Neuronal stem cell (in vitro differentiated cells): ENCODE measurements around the gene ORC2.
A peak's percentile ranks its signal among the peaks of the same experiment; 100 is the strongest.

Source experiments
- DNase-seq: peaks from one replicate; pipeline ENCODE4 v3.0.0-alpha.2; 2013; ENCODE audit warnings: low spot score
- H2AFZ ChIP-seq: one replicate; pipeline ENCODE4 v1.6.1; 2013; ENCODE audit warnings: mild to moderate bottlenecking, low read length, inconsistent platforms
- H2AK5ac ChIP-seq: 2 replicates; pipeline ENCODE4 v1.6.1; 2013; ENCODE audit warnings: low read depth, mild to moderate bottlenecking, inconsistent platforms, low read length, moderate library complexity, mixed read lengths
- H2BK120ac ChIP-seq: 2 replicates; pipeline ENCODE4 v1.6.1; 2013; ENCODE audit warnings: low read depth, mild to moderate bottlenecking, inconsistent platforms, low read length, moderate library complexity, mixed read lengths
- H2BK12ac ChIP-seq: one replicate; pipeline ENCODE4 v1.6.1; 2013; ENCODE audit warnings: low read length, inconsistent platforms
- H2BK15ac ChIP-seq: 2 replicates; pipeline ENCODE4 v1.6.1; 2013; ENCODE audit warnings: mild to moderate bottlenecking, low read length, inconsistent platforms, mixed read lengths
- H2BK5ac ChIP-seq: one replicate; pipeline ENCODE4 v1.6.1; 2013; ENCODE audit warnings: inconsistent platforms, mild to moderate bottlenecking, low read length, moderate library complexity
- H3K14ac ChIP-seq: one replicate; pipeline ENCODE4 v1.6.1; 2013; ENCODE audit warnings: low read length, inconsistent platforms
- H3K18ac ChIP-seq: 2 replicates; pipeline ENCODE4 v1.6.1; 2013; ENCODE audit warnings: low read length, inconsistent platforms
- H3K23ac ChIP-seq: 2 replicates; pipeline ENCODE4 v1.6.1; 2013; ENCODE audit warnings: low read depth, mild to moderate bottlenecking, mixed read lengths, low read length, inconsistent platforms; ENCODE audit not compliant: poor library complexity
- H3K27ac ChIP-seq: replicated peaks from 3 replicates; pipeline ENCODE4 v1.5.1; 2013; ENCODE audit warnings: low read length, inconsistent platforms
- H3K27me3 ChIP-seq, 3 experiments: 2 replicates each; pipeline ENCODE4 v1.6.1; 2013; ENCODE audit warnings: low read length in 3 of 3, mild to moderate bottlenecking in 2 of 3, inconsistent platforms in 1 of 3, low read depth in 1 of 3, mixed read lengths in 1 of 3, moderate library complexity in 1 of 3; ENCODE audit not compliant: control insufficient read depth in 3 of 3, insufficient read depth in 3 of 3
- H3K36me3 ChIP-seq, 2 donors: replicated peaks in 1 of 2; 2 replicates each; pipeline ENCODE4 v1.6.1; 2013; ENCODE audit warnings: low read length in 2 of 2; ENCODE audit not compliant: control insufficient read depth in 2 of 2, insufficient read depth in 2 of 2
- H3K4ac ChIP-seq: 2 replicates; pipeline ENCODE4 v1.6.1; 2013; ENCODE audit warnings: inconsistent platforms, mild to moderate bottlenecking, low read length, moderate library complexity
- H3K4me1 ChIP-seq, 2 donors: 1 replicate in 1 of 2; 2 replicates in 1 of 2; pipeline ENCODE4 v1.6.1; 2013; ENCODE audit warnings: low read length in 2 of 2, low read depth in 1 of 2; ENCODE audit not compliant: control insufficient read depth in 2 of 2, insufficient read depth in 1 of 2
- H3K4me2 ChIP-seq: one replicate; pipeline ENCODE4 v1.6.1; 2013; ENCODE audit warnings: mild to moderate bottlenecking, low read length, inconsistent platforms; ENCODE audit not compliant: insufficient read depth, poor library complexity, severe bottlenecking
- H3K4me3 ChIP-seq, 2 donors: 2 replicates each; pipeline ENCODE4 v1.5.1; 2013; ENCODE audit warnings: low read length in 2 of 2, mild to moderate bottlenecking in 2 of 2, inconsistent platforms in 1 of 2, moderate library complexity in 1 of 2
- H3K79me1 ChIP-seq: one replicate; pipeline ENCODE4 v1.6.1; 2013; ENCODE audit warnings: low read depth, mild to moderate bottlenecking, inconsistent platforms, low read length, moderate library complexity
- H3K9ac ChIP-seq: one replicate; pipeline ENCODE4 v1.6.1; 2013; ENCODE audit warnings: mild to moderate bottlenecking, low read depth, low read length, inconsistent platforms; ENCODE audit not compliant: poor library complexity
- H3K9me3 ChIP-seq, 2 donors: replicated peaks in 1 of 2; 2 replicates each; pipeline versions ENCODE3 to v1.6.1; 2013; ENCODE audit warnings: low read length in 2 of 2, mild to moderate bottlenecking in 2 of 2, inconsistent platforms in 1 of 2, low read depth in 1 of 2, mixed read lengths in 1 of 2, moderate library complexity in 1 of 2; ENCODE audit not compliant: control insufficient read depth in 2 of 2, insufficient read depth in 1 of 2
- H4K8ac ChIP-seq: one replicate; pipeline ENCODE4 v1.6.1; 2013; ENCODE audit warnings: low read depth, mild to moderate bottlenecking, inconsistent platforms, low read length, moderate library complexity
- H4K91ac ChIP-seq: one replicate; pipeline ENCODE4 v1.6.1; 2013; ENCODE audit warnings: low read length, low read depth, mild to moderate bottlenecking, inconsistent platforms; ENCODE audit not compliant: poor library complexity
- WGBS, 2 donors: extraction: QIAGEN DNeasy Blood & Tissue Kit; methylation state at CpG; one replicate each; pipeline ENCODE4 v1.1.7; 2013; ENCODE audit warnings: missing lambda C conversion rate in 2 of 2, mixed read lengths in 1 of 2; ENCODE audit not compliant: insufficient read length in 2 of 2, insufficient replicate concordance in 1 of 2; ENCODE audit errors: extremely low coverage in 2 of 2; 5-methylcytosine and 5-hydroxymethylcytosine counted together

Gene ORC2

GRCh38 chr2:200962811-200963123 lies 693 bp downstream of the ORC2 start:
- no peak for DNase-seq
- Histone ChIP-seq H3K9ac (no peak overlapping the region), H3K9me3 (no peaks in the 10 kb centered on the region)

GRCh38 chr2:200961674-200962073 lies 1.8 kb downstream of the ORC2 start:
- Histone ChIP-seq H2AK5ac (no peak overlapping the region), H2BK120ac (no peak overlapping the region), H3K18ac (no peak overlapping the region), H3K9ac (no peak overlapping the region), H3K9me3 (no peaks in the 10 kb centered on the region), H3K36me3 (peaks cover 2 to 49% of the 10 kb centered on the region in 2 donors), H3K4me2 (no peak overlapping the region), H3K23ac (no peak overlapping the region), H2BK12ac (no peak overlapping the region), H3K4me3 (peak overlapping the region in 1 of 2 donors; percentile 83), H3K4me1 (peaks cover 3 to 8% of the 10 kb centered on the region in 2 donors), H2AFZ (no peak overlapping the region), H2BK5ac (no peak overlapping the region), H3K79me1 (peaks cover 3% of the 10 kb centered on the region), H4K91ac (no peak overlapping the region), H3K14ac (no peak overlapping the region), H4K8ac (no peak overlapping the region), H3K4ac (no peak overlapping the region), H2BK15ac (no peak overlapping the region), H3K27ac (no peak overlapping the region), H3K27me3 (no peaks in the 10 kb centered on the region)
- DNase-seq = no peak
- WGBS, 2 donors = no CpG with 5 or more reads among the region's 2 CpGs

More at GRCh38 chr2:200962811-200963123, 693 bp downstream of the ORC2 start:
- no peak overlapping the region for H2AK5ac ChIP-seq
- H3K4me1 ChIP-seq = peaks cover 3 to 8% of the 10 kb centered on the region in 2 donors
- H3K27ac ChIP-seq = peak overlapping the region; percentile 91
- peak overlapping the region; percentile 96 for H2AFZ ChIP-seq
- H4K91ac ChIP-seq = no peak overlapping the region
- H3K23ac ChIP-seq = no peak overlapping the region
- H3K4me3 ChIP-seq = peak overlapping the region; percentile 83 to 95
- no CpG with 5 or more reads among the region's 7 CpGs for WGBS, 2 donors
- H3K14ac ChIP-seq = no peak overlapping the region
- H3K36me3 ChIP-seq = peaks cover 0 to 38% of the 10 kb centered on the region in 2 donors
- no peak overlapping the region for H2BK12ac ChIP-seq
- no peak overlapping the region for H2BK120ac ChIP-seq
- H3K18ac ChIP-seq = no peak overlapping the region
- H3K4ac ChIP-seq = no peak overlapping the region
- peak overlapping the region; percentile 99 for H2BK5ac ChIP-seq
- H3K4me2 ChIP-seq = peak overlapping the region; percentile 87
- H3K79me1 ChIP-seq = peaks cover 3% of the 10 kb centered on the region
- no peak overlapping the region for H4K8ac ChIP-seq
- no peaks in the 10 kb centered on the region for H3K27me3 ChIP-seq
- H2BK15ac ChIP-seq = no peak overlapping the region

GRCh38 chr2:200950378-200950777 lies 13.1 kb downstream of the ORC2 start:
- no CpG with 5 or more reads among the region's 3 CpGs for WGBS, 2 donors

GRCh38 chr2:200945395-200945729 lies 18.1 kb downstream of the ORC2 start:
- Histone ChIP-seq H2BK15ac (no peak overlapping the region), H2BK5ac (no peak overlapping the region), H2AFZ (no peak overlapping the region), H3K18ac (no peak overlapping the region), H4K8ac (no peak overlapping the region), H3K4ac (no peak overlapping the region), H4K91ac (no peak overlapping the region), H2BK12ac (no peak overlapping the region), H3K23ac (no peak overlapping the region), H3K4me1 (no peaks in the 10 kb centered on the region), H3K36me3 (peaks cover 12 to 96% of the 10 kb centered on the region in 2 donors), H2AK5ac (no peak overlapping the region), H3K4me3 (no peak overlapping the region), H3K9me3 (no peaks in the 10 kb centered on the region), H3K4me2 (no peak overlapping the region), H3K14ac (no peak overlapping the region), H3K79me1 (no peaks in the 10 kb centered on the region), H3K9ac (no peak overlapping the region), H2BK120ac (no peak overlapping the region), H3K27ac (no peak overlapping the region), H3K27me3 (no peaks in the 10 kb centered on the region)
- no peak for DNase-seq
- no CpG with 5 or more reads among the region's 4 CpGs for WGBS, 2 donors

More at GRCh38 chr2:200950378-200950777, 13.1 kb downstream of the ORC2 start:
- Histone ChIP-seq H3K9me3 (no peaks in the 10 kb centered on the region), H3K23ac (no peak overlapping the region), H3K79me1 (no peaks in the 10 kb centered on the region), H3K9ac (no peak overlapping the region), H3K36me3 (peaks cover 8 to 93% of the 10 kb centered on the region in 2 donors), H2AK5ac (no peak overlapping the region), H2BK120ac (no peak overlapping the region), H4K8ac (no peak overlapping the region), H2BK12ac (no peak overlapping the region), H3K4me3 (no peak overlapping the region), H2BK15ac (no peak overlapping the region), H3K14ac (no peak overlapping the region), H3K27me3 (no peaks in the 10 kb centered on the region), H3K18ac (no peak overlapping the region), H3K4ac (no peak overlapping the region), H3K4me1 (no peaks in the 10 kb centered on the region), H4K91ac (no peak overlapping the region), H3K4me2 (no peak overlapping the region), H3K27ac (no peak overlapping the region), H2BK5ac (no peak overlapping the region), H2AFZ (no peak overlapping the region)
- DNase-seq = no peak
